Esophagus muscularis mucosa (tissue), 4 donors: ENCODE results near the gene PCBP3.

Source experiments
- EP300 ChIP-seq: sonication (generic); formaldehyde crosslinking; IDR thresholded peaks from one replicate; pipeline ENCODE4 v1.6.1; 2017; ENCODE audit warnings: antibody characterized with exemption
- POLR2A ChIP-seq: fragments of 450-650 bp; IDR thresholded peaks from one replicate; pipeline ENCODE4 v1.6.1; 2017; ENCODE audit warnings: antibody characterized with exemption, moderate library complexity, mild to moderate bottlenecking, low read depth
- POLR2AphosphoS5 ChIP-seq, 2 donors: sonication (generic); formaldehyde crosslinking; IDR thresholded peaks; one replicate each; pipeline ENCODE4 v1.6.1; 2017; ENCODE audit warnings: antibody characterized with exemption in 2 of 2
- TF ChIP-seq, protein P1 (sequence below), 3 experiments: fragments of 200-600 bp in 2 of 3; fragments of 450-650 bp in 1 of 3; sonication (generic) in 2 of 3; IDR thresholded peaks; one replicate each; pipeline ENCODE4 v1.5.1; 2017 to 2019; ENCODE audit warnings: antibody characterized with exemption in 3 of 3, mild to moderate bottlenecking in 2 of 3, moderate library complexity in 1 of 3

DNA sequence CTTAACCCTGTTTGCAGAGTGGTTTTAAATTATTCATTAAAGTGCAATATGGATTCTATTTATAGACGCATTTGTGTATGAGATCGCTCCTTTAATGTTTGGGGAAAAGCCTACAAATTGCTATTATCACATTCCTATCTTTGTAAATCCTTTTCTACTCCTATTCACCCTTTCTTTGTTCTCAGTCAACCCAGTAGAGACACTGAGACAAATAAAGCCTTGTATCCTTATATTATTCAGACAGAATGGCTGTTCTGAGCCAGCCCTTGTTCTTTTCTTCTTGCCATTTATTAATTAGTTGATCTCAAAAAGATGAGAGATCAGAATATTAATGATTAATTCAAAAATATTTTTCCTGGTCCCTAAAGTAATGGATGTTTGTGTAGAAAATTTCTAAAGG is 8.4 kb downstream of the PCBP3 start:
- no peak for TF ChIP-seq POLR2AphosphoS5 (IDR thresholded peaks at IDR 0.05)
- TF ChIP-seq, protein P1, sequence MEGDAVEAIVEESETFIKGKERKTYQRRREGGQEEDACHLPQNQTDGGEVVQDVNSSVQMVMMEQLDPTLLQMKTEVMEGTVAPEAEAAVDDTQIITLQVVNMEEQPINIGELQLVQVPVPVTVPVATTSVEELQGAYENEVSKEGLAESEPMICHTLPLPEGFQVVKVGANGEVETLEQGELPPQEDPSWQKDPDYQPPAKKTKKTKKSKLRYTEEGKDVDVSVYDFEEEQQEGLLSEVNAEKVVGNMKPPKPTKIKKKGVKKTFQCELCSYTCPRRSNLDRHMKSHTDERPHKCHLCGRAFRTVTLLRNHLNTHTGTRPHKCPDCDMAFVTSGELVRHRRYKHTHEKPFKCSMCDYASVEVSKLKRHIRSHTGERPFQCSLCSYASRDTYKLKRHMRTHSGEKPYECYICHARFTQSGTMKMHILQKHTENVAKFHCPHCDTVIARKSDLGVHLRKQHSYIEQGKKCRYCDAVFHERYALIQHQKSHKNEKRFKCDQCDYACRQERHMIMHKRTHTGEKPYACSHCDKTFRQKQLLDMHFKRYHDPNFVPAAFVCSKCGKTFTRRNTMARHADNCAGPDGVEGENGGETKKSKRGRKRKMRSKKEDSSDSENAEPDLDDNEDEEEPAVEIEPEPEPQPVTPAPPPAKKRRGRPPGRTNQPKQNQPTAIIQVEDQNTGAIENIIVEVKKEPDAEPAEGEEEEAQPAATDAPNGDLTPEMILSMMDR (IDR thresholded peaks at IDR 0.05), result no peak
- no peak for TF ChIP-seq POLR2A
- no peak for TF ChIP-seq EP300
